Sigmoid colon (tissue), 4 donors: ENCODE data around the gene CRY1.

Source experiments
- CTCF ChIP-seq, 4 experiments: fragments of 450-650 bp in 3 of 4; fragments of 200-600 bp in 1 of 4; IDR thresholded peaks; one replicate each; pipeline ENCODE4 v1.5.1; 2016 to 2019; ENCODE audit warnings: antibody characterized with exemption in 4 of 4, mild to moderate bottlenecking in 3 of 4, moderate library complexity in 2 of 4
- EP300 ChIP-seq, 4 donors: sonication (generic); formaldehyde crosslinking; IDR thresholded peaks; one replicate each; pipeline ENCODE4 v1.6.1; 2017; ENCODE audit warnings: antibody characterized with exemption in 4 of 4
- POLR2AphosphoS5 ChIP-seq, 4 donors: sonication (generic); formaldehyde crosslinking; IDR thresholded peaks; one replicate each; pipeline ENCODE4 v1.6.1; 2017; ENCODE audit warnings: antibody characterized with exemption in 4 of 4

GRCh38 chr12:106986625-106987389 is 106.5 kb downstream of the CRY1 start, which contains the start of gene MTERF2:
- TF ChIP-seq POLR2AphosphoS5 (IDR thresholded peaks at IDR 0.05) (peak; percentile 80 to 95 (median 88)), EP300 (IDR thresholded peaks at IDR 0.05) (no peak), CTCF (IDR thresholded peaks at IDR 0.05) (no peak)
